OCI-LY1 (cell line): ENCODE data around the gene NIM1K.

Experiments
- CTCF ChIP-seq: fragments of 200-600 bp; sonication (generic), shearing (Covaris generic); IDR thresholded peaks from 2 replicates; pipeline ENCODE4 v1.5.1; 2017; ENCODE audit warnings: mild to moderate bottlenecking, antibody characterized with exemption, low read length, moderate library complexity, mixed read lengths
- EZH2 ChIP-seq: fragments of 200-600 bp; sonication (generic), shearing (Covaris generic); IDR thresholded peaks from 2 replicates; pipeline ENCODE4 v1.8.0; 2017; ENCODE audit warnings: borderline replicate concordance, mixed run types, mild to moderate bottlenecking, antibody characterized with exemption, low read length, moderate library complexity, mixed read lengths

- TF ChIP-seq CTCF (no peak), EZH2 (no peak)
Measured at GRCh38 chr5:43149231-43149630, 42.8 kb upstream of the NIM1K start.
